Tibial nerve (tissue), 4 donors: ENCODE data around the gene OR4D5. TPM values are rescaled to one million over a fixed set of nuclear protein-coding genes. Genes with fewer than 3 reads are reported as not detected.

Experiments used
- DNase-seq, 2 donors: peaks; one replicate each; pipeline ENCODE4 v3.0.0-alpha.2; 2019; ENCODE audit warnings: low spot score in 2 of 2
- H3K27ac ChIP-seq, 4 donors: fragments of 200-600 bp; sonication (generic) in 3 of 4; one replicate each; pipeline ENCODE4 v1.5.1; 2017 to 2019; ENCODE audit warnings: mild to moderate bottlenecking in 1 of 4
- H3K27me3 ChIP-seq, 2 donors: fragments of 200-600 bp; sonication (generic) in 1 of 2; one replicate each; pipeline versions ENCODE4 v1.5.1 to v1.6.0; 2017 to 2019
- H3K36me3 ChIP-seq, 3 donors: fragments of 200-600 bp; sonication (generic); one replicate each; pipeline ENCODE4 v1.5.1; 2018 to 2019
- H3K4me1 ChIP-seq, 4 donors: fragments of 200-600 bp; sonication (generic) in 3 of 4; one replicate each; pipeline ENCODE4 v1.5.1; 2017 to 2019
- H3K4me3 ChIP-seq, 4 donors: fragments of 200-600 bp; sonication (generic) in 3 of 4; one replicate each; pipeline ENCODE4 v1.5.1; 2017 to 2019; ENCODE audit warnings: mild to moderate bottlenecking in 1 of 4, moderate library complexity in 1 of 4
- H3K9me3 ChIP-seq, 4 donors: fragments of 200-600 bp; sonication (generic) in 3 of 4; one replicate each; pipeline ENCODE4 v1.5.1; 2017 to 2019
- CTCF ChIP-seq, 5 experiments: fragments of 200-600 bp in 3 of 5; fragments of 450-650 bp in 2 of 5; sonication (generic) in 3 of 5; IDR thresholded peaks; one replicate each; pipeline ENCODE4 v1.5.1; 2016 to 2019; ENCODE audit warnings: antibody characterized with exemption in 5 of 5, mild to moderate bottlenecking in 3 of 5, moderate library complexity in 2 of 5
- EP300 ChIP-seq, 2 donors: sonication (generic); formaldehyde crosslinking; IDR thresholded peaks; one replicate each; pipeline ENCODE4 v1.6.1; 2017; ENCODE audit warnings: antibody characterized with exemption in 2 of 2, mild to moderate bottlenecking in 1 of 2
- POLR2A ChIP-seq, 2 donors: fragments of 450-650 bp; IDR thresholded peaks; one replicate each; pipeline ENCODE4 v1.6.1; 2017; ENCODE audit warnings: antibody characterized with exemption in 2 of 2, mild to moderate bottlenecking in 2 of 2, moderate library complexity in 2 of 2
- whole genome bisulfite sequencing, 2 donors: methylation state at CpG; one replicate each; pipeline ENCODE4 v1.1.5; 2018; 5-methylcytosine and 5-hydroxymethylcytosine counted together
- total RNA-seq, 4 donors: library from RNA; depleted of rRNA; stranded (reverse); fragments of >200 nt; gene quantifications; one replicate each; pipeline ENCODE4 v1.1.0, GENCODE V29; 2016

The OR4D5 gene
- total RNA-seq, 4 donors from 2014 or later, result not detected

- no peak for DNase-seq
- WGBS, 2 donors, result 89 to 94% methylated on average over 3 of the region's 3 CpGs
These were observed 4.3 kb downstream of the OR4D5 start, which contains the start of gene OR6T1 for GRCh38 chr11:123943738-123944137. OR6T1 (minus strand) TSS chr11:123943838; CDS start chr11:123943838, 0 bp downstream.

GRCh38 chr11:123945132-123945531, 5.7 kb downstream of the OR4D5 start:
- H3K36me3 ChIP-seq, result no peaks in the 10 kb centered on the region
- 89 to 90% methylated on average over 1 of the region's 1 CpG for WGBS, 2 donors
- no peak overlapping the region for H3K27ac ChIP-seq

More at GRCh38 chr11:123943738-123944137, 4.3 kb downstream of the OR4D5 start, which contains the start of gene OR6T1:
- Histone ChIP-seq H3K27ac (no peak within 1 kb of the TSS), H3K36me3 (no peaks in the 10 kb centered on the region), H3K9me3 (no peaks in the 10 kb centered on the region), H3K4me3 (no peak within 1 kb of the TSS), H3K27me3 (no peaks in the 10 kb centered on the region), H3K4me1 (no peaks in the 10 kb centered on the region)
- TF ChIP-seq EP300 (IDR thresholded peaks at IDR 0.05), result no peak
- no peak for TF ChIP-seq POLR2A (IDR thresholded peaks at IDR 0.05)
- TF ChIP-seq CTCF (IDR thresholded peaks at IDR 0.05), result no peak

GRCh38 chr11:123956752-123957151, 17.3 kb downstream of the OR4D5 start:
- no peak for DNase-seq
- H3K36me3 ChIP-seq, result no peaks in the 10 kb centered on the region
- no peak overlapping the region for H3K27ac ChIP-seq
- no peak for TF ChIP-seq CTCF (IDR thresholded peaks at IDR 0.05)
- no peak for TF ChIP-seq POLR2A (IDR thresholded peaks at IDR 0.05)
- TF ChIP-seq EP300 (IDR thresholded peaks at IDR 0.05), result no peak
- H3K4me1 ChIP-seq, result no peaks in the 10 kb centered on the region
- no peaks in the 10 kb centered on the region for H3K27me3 ChIP-seq
- peaks cover 0 to 8% (median 0%) of the 10 kb centered on the region in 4 donors for H3K9me3 ChIP-seq
- no peak overlapping the region for H3K4me3 ChIP-seq

More at GRCh38 chr11:123945132-123945531, 5.7 kb downstream of the OR4D5 start:
- Histone ChIP-seq H3K4me1 (no peaks in the 10 kb centered on the region), H3K27me3 (no peaks in the 10 kb centered on the region), H3K4me3 (no peak overlapping the region), H3K9me3 (no peaks in the 10 kb centered on the region)
- TF ChIP-seq POLR2A (IDR thresholded peaks at IDR 0.05), result no peak
- TF ChIP-seq EP300 (IDR thresholded peaks at IDR 0.05), result no peak
- TF ChIP-seq CTCF (IDR thresholded peaks at IDR 0.05), result no peak
- DNase-seq, result no peak

GRCh38 chr11:123973816-123974215, 34.4 kb downstream of the OR4D5 start:
- no peak overlapping the region for H3K27ac ChIP-seq
- H3K36me3 ChIP-seq, result no peaks in the 10 kb centered on the region
- no peaks in the 10 kb centered on the region for H3K27me3 ChIP-seq
- TF ChIP-seq POLR2A (IDR thresholded peaks at IDR 0.05) (no peak), CTCF (IDR thresholded peaks at IDR 0.05) (no peak), EP300 (IDR thresholded peaks at IDR 0.05) (no peak)
- 73 to 77% methylated on average over 1 of the region's 1 CpG for WGBS, 2 donors
- no peaks in the 10 kb centered on the region for H3K4me1 ChIP-seq
- H3K4me3 ChIP-seq, result no peak overlapping the region
- H3K9me3 ChIP-seq, result peaks cover 0 to 10% (median 2%) of the 10 kb centered on the region in 4 donors
- DNase-seq, result no peak

- no peak overlapping the region for H3K27ac ChIP-seq
- H3K36me3 ChIP-seq, result no peaks in the 10 kb centered on the region
- H3K4me1 ChIP-seq, result no peaks in the 10 kb centered on the region
- no peak for DNase-seq
- no peaks in the 10 kb centered on the region for H3K27me3 ChIP-seq
- H3K9me3 ChIP-seq, result no peaks in the 10 kb centered on the region
- H3K4me3 ChIP-seq, result no peak overlapping the region
- TF ChIP-seq POLR2A (IDR thresholded peaks at IDR 0.05), result no peak
- no peak for TF ChIP-seq CTCF (IDR thresholded peaks at IDR 0.05)
- no peak for TF ChIP-seq EP300 (IDR thresholded peaks at IDR 0.05)
- 88 to 89% methylated on average over 18 of the region's 18 CpGs for WGBS, 2 donors
These were observed 37.5 kb downstream of the OR4D5 start for GRCh38 chr11:123976770-123977560.
